K562 (cell line): Measurements from ENCODE around the gene CRACDL. TPM values are rescaled to one million over a fixed set of nuclear protein-coding genes. Genes with fewer than 3 reads are reported as not detected.

Experiments used
- ATAC-seq: fragments of 200-7000 bp; cut with Tn5 transposase; 3 replicates; pipeline ENCODE4 v1.9.1; 2020; ENCODE audit warnings: moderate library complexity
- BruUV-seq: library from RNA; stranded (reverse); fragments of 400-500 nt; replicated peaks from 2 replicates; lab custom pipeline; 2021; lab: Mats Ljungman, UMichigan
- CTCF ChIA-PET: fragments of 300-600 bp; formaldehyde crosslinking; extraction: SDS; loops from one replicate; lab custom pipeline; 2021; ENCODE audit warnings: low intra/inter-chr PET ratio; lab: Yijun Ruan, JAX
- POLR2A ChIA-PET: fragments of 300-600, 350-650 bp; sonication (Branson Sonifier 250); formaldehyde crosslinking; extraction: SDS; loops from one replicate; lab custom pipeline; 2021; ENCODE audit warnings: antibody characterized with exemption, inconsistent platforms; lab: Yijun Ruan, JAX
- DNase-seq, 4 experiments: peaks; one replicate each; pipeline versions ENCODE4 v3.0.0 to v3.0.0-alpha.2; 2011 to 2018; ENCODE audit warnings: low spot score in 3 of 4, mixed read lengths in 3 of 4; ENCODE audit errors: extremely low read depth in 1 of 4
- FAIRE-seq: peaks from 2 replicates; lab custom pipeline; 2011; peaks lifted over from hg19 to GRCh38; lab: Jason Lieb, UNC
- H2AFZ ChIP-seq: 2 replicates; pipeline ENCODE4 v1.6.0; 2011; ENCODE audit warnings: low read depth, low read length, control low read depth, inconsistent platforms
- H3K27ac ChIP-seq: fragments of 200-600 bp; 3 replicates; pipeline ENCODE4 v1.8.0; 2011; ENCODE audit warnings: low read depth, mild to moderate bottlenecking, control low read depth, inconsistent platforms, low read length, moderate library complexity, mixed read lengths; ENCODE audit errors: extremely low read depth
- H3K27me3 ChIP-seq, 2 experiments: fragments of 300-600 bp in 1 of 2; 2 replicates in 1 of 2; 3 replicates in 1 of 2; pipeline versions ENCODE4 v1.6.0 to v1.8.0; 2011; ENCODE audit warnings: inconsistent platforms in 2 of 2, low read length in 2 of 2, mild to moderate bottlenecking in 1 of 2, mixed read lengths in 1 of 2, moderate library complexity in 1 of 2; ENCODE audit not compliant: control insufficient read depth in 2 of 2, insufficient read depth in 2 of 2
- H3K36me3 ChIP-seq: fragments of 300-600 bp; 3 replicates; pipeline ENCODE4 v1.8.0; 2011; ENCODE audit warnings: mild to moderate bottlenecking, low read length, inconsistent platforms; ENCODE audit not compliant: control insufficient read depth, insufficient read depth
- H3K4me1 ChIP-seq, 2 experiments: fragments of 200-600 bp in 1 of 2; replicated peaks in 1 of 2; 2 replicates in 1 of 2; 3 replicates in 1 of 2; pipeline versions ENCODE4 v1.5.1 to v1.8.0; 2011; ENCODE audit warnings: inconsistent platforms in 2 of 2, low read length in 2 of 2, mild to moderate bottlenecking in 1 of 2, mixed read lengths in 1 of 2, moderate library complexity in 1 of 2; ENCODE audit not compliant: control insufficient read depth in 2 of 2, insufficient read depth in 2 of 2
- H3K4me2 ChIP-seq: 2 replicates; pipeline ENCODE4 v1.6.1; 2011; ENCODE audit warnings: low read length, control low read depth, inconsistent platforms, mixed read lengths; ENCODE audit not compliant: insufficient read depth
- H3K4me3 ChIP-seq: fragments of 200-600 bp; sonication (generic), shearing (Covaris generic); 2 replicates; pipeline ENCODE4 v1.5.1; 2016; ENCODE audit warnings: control low read depth, inconsistent platforms
- H3K79me2 ChIP-seq: fragments of 200-600 bp; 3 replicates; pipeline ENCODE4 v1.8.0; 2011; ENCODE audit warnings: low read length, inconsistent platforms; ENCODE audit not compliant: control insufficient read depth, insufficient read depth
- H3K9ac ChIP-seq, 2 experiments: 2 replicates each; pipeline versions ENCODE4 v1.6.0 to v1.6.1; 2011; ENCODE audit warnings: low read depth in 2 of 2, low read length in 2 of 2, control low read depth in 1 of 2, inconsistent platforms in 1 of 2, mild to moderate bottlenecking in 1 of 2, mixed read lengths in 1 of 2; ENCODE audit not compliant: insufficient read depth in 1 of 2
- H3K9me1 ChIP-seq: one replicate; pipeline ENCODE4 v1.6.0; 2011; ENCODE audit warnings: inconsistent platforms, mild to moderate bottlenecking, low read length, moderate library complexity; ENCODE audit not compliant: control insufficient read depth, insufficient read depth
- H3K9me3 ChIP-seq: replicated peaks from 2 replicates; pipeline ENCODE4 v1.5.1; 2011; ENCODE audit warnings: low read depth, low read length, inconsistent platforms; ENCODE audit not compliant: control insufficient read depth, insufficient read depth
- H4K20me1 ChIP-seq: replicated peaks from 2 replicates; pipeline ENCODE4 v1.6.1; 2011; ENCODE audit warnings: low read length, inconsistent platforms, mixed read lengths; ENCODE audit not compliant: control insufficient read depth, insufficient read depth
- ARNT ChIP-seq, 2 experiments: fragments of 450-650 bp; IDR thresholded peaks; 2 replicates each; pipeline ENCODE4 v1.6.1; 2016; ENCODE audit warnings: mild to moderate bottlenecking in 1 of 2
- BRCA1 ChIP-seq, 2 experiments: fragments of 450-650 bp in 1 of 2; sonication (generic) in 1 of 2; formaldehyde crosslinking in 1 of 2; IDR thresholded peaks; 2 replicates each; pipeline versions ENCODE4 v1.5.0 to v1.6.1; 2017 to 2020; ENCODE audit warnings: mild to moderate bottlenecking in 1 of 2, missing genetic modification reagents in 1 of 2
- CSDE1 ChIP-seq, 2 experiments: fragments of 450-650 bp; IDR thresholded peaks; 2 replicates each; pipeline ENCODE4 v1.6.1; 2016; ENCODE audit warnings: mild to moderate bottlenecking in 1 of 2
- E2F3 ChIP-seq: fragments of 250-450 bp; sonication (Bioruptor Pico); IDR thresholded peaks from 2 replicates; pipeline ENCODE4 v1.4.0; 2020; ENCODE audit warnings: mild to moderate bottlenecking
- GABPB1 ChIP-seq: sonication (generic); formaldehyde crosslinking; IDR thresholded peaks from 2 replicates; pipeline ENCODE4 v1.8.0; 2022; ENCODE audit warnings: mild to moderate bottlenecking, missing genetic modification reagents
- HNRNPL ChIP-seq: fragments of 200-400 bp; formaldehyde crosslinking; IDR thresholded peaks from 2 replicates; pipeline ENCODE4 v1.6.1; 2017; ENCODE audit warnings: low read depth, mild to moderate bottlenecking, low read length
- HSF4 ChIP-seq: fragments of 250-450 bp; sonication (Bioruptor Pico); IDR thresholded peaks from 2 replicates; pipeline ENCODE4 v2.1.2; 2022; ENCODE audit warnings: mild to moderate bottlenecking, moderate library complexity, borderline replicate concordance
- ZBTB43 ChIP-seq: sonication (generic); formaldehyde crosslinking; IDR thresholded peaks from 2 replicates; pipeline ENCODE4 v1.8.0; 2023; ENCODE audit warnings: mild to moderate bottlenecking, missing genetic modification reagents
- ZNF699 ChIP-seq: fragments of 250-450 bp; sonication (Bioruptor Pico); IDR thresholded peaks from 2 replicates; pipeline ENCODE4 v1.8.0; 2021; ENCODE audit warnings: mild to moderate bottlenecking, moderate library complexity; ENCODE audit not compliant: insufficient replicate concordance
- ZNF785 ChIP-seq: fragments of 250-450 bp; sonication (Bioruptor Pico); IDR thresholded peaks from 2 replicates; pipeline ENCODE4 v1.4.0; 2020; ENCODE audit warnings: mild to moderate bottlenecking
- WGBS: fragments of 100-300 bp; shearing (Covaris generic); methylation state at CpG from one replicate; pipeline ENCODE4 v1.1.6; 2016; ENCODE audit warnings: low coverage, mixed read lengths; ENCODE audit not compliant: insufficient coverage; ENCODE audit errors: missing lambda C conversion rate; 5-methylcytosine and 5-hydroxymethylcytosine counted together
- in situ Hi-C: fragments of 300-500 bp; cut with MboI; formaldehyde crosslinking; loops from 4 replicates; pipeline ENCODE4 v1.15.0; 2018; ENCODE audit warnings: inconsistent platforms, mixed read lengths
- intact Hi-C: fragments of 100-400 bp; cut with micrococcal nuclease; formaldehyde crosslinking; loops from 2 replicates; pipeline ENCODE4 v1.14.2; 2022
- polyA plus RNA-seq, 8 experiments: library from polyadenylated mRNA; depleted of rRNA in 4 of 8; stranded (reverse) in 5 of 8; unstranded in 3 of 8; fragments of >200 nt; fragmentation: Nextera tagmentation in 2 of 8; fragmentation: Illumina TruSeq in 1 of 8; extraction: Ambion mirVana in 2 of 8; extraction: Trizol in 1 of 8; gene quantifications; 2 replicates each; pipeline versions ENCODE4 v1.2.1 to v1.2.3, GENCODE V29; 2011 to 2014; ENCODE audit warnings: inconsistent platforms in 1 of 8, missing spikeins in 1 of 8
- total RNA-seq, 7 experiments: library from RNA; depleted of rRNA in 6 of 7; stranded (reverse); fragments of >200 nt in 6 of 7; fragmentation: Illumina TruSeq in 2 of 7; extraction: Trizol in 2 of 7; gene quantifications; 2 replicates each; pipeline versions ENCODE4 v1.2.1 to v1.2.3, GENCODE V29; 2011 to 2021; ENCODE audit warnings: low replicate concordance in 1 of 7
- TF ChIP-seq, protein P1 (sequence below): fragments of 250-450 bp; sonication (Bioruptor Pico); IDR thresholded peaks from 2 replicates; pipeline ENCODE4 v1.4.0; 2020
- TF ChIP-seq, protein P2 (sequence below): fragments of 250-450 bp; sonication (Bioruptor Pico); IDR thresholded peaks from 2 replicates; pipeline ENCODE4 v1.8.0; 2021; ENCODE audit warnings: borderline replicate concordance, mild to moderate bottlenecking, moderate library complexity; ENCODE audit not compliant: poor library complexity, severe bottlenecking

Gene CRACDL
- total and polyA plus RNA-seq, 9 of the 15 experiments (the other 6 are each of a cell fraction or from before 2014, with no cell fraction given): not detected

DNA sequence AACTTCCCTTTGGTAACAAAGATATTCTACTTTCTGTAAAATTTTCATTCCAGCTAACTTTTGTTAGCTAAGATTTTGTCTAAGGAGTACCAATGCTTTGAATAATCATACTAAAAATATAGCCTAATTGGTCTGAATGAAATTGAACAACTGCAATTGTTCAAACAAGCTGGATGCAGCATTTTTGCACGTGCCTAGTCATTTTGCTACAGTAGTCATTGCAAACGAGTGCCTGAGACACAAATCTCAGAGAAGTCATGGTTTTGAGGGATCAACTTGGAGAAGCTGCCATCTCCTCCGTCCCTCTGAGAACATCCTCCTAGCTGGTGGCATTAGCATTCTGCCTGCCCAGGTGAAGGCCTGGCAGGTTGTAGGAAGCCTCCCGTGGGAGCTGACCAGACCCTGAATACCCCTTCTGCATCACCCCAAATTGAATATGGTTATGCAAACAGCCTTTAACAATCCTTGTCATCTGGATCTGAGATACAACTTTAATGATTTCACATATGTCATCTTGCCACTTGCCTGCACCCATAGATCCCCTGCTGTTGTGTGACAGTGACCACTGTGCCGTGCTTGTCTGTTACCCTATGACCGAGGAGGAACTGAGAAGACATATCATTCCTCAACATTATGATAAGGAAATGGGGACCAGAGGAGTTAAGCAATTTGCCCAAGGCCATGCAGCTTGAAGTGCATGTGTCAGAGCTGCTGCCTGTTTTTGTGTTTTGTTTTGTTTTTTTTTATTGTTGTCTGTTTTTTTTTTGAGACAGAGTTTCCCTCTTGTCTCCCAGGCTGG is 176.0 kb downstream of the CRACDL start:
- Histone ChIP-seq H3K4me2 (no peak overlapping the region), H3K9me1 (no peaks in the 10 kb centered on the region), H3K27me3 (peaks cover 0 to 24% of the 10 kb centered on the region in 2 experiments; a peak in 3 of 5 replicates), H2AFZ (no peak overlapping the region), H3K4me3 (no peak overlapping the region), H3K36me3 (no peaks in the 10 kb centered on the region), H4K20me1 (no peaks in the 10 kb centered on the region; the same call in 1 of the 2 replicates), H3K9me3 (no peaks in the 10 kb centered on the region), H3K9ac (no peak overlapping the region), H3K4me1 (no peaks in the 10 kb centered on the region), H3K27ac (no peak overlapping the region), H3K79me2 (no peaks in the 10 kb centered on the region)
- in situ Hi-C loops (no loop called here), intact Hi-C loops (no loop called here)
- ChIA-PET CTCF (no interaction called here), POLR2A (no interaction called here)
- ATAC-seq: no peak
- no TSS peak for BruUV-seq
- no peak for FAIRE-seq
- no peak for DNase-seq
- 1% methylated on average over 6 of the region's 6 CpGs for WGBS
- no peak for TF ChIP-seq E2F3 (CRISPR knock-in tag)
- no peak for TF ChIP-seq CSDE1 (IDR thresholded peaks at IDR 0.05)
- TF ChIP-seq BRCA1 (IDR thresholded peaks at IDR 0.05): no peak
- TF ChIP-seq BRCA1 (CRISPR knock-in tag; IDR thresholded peaks at IDR 0.05): no peak
- TF ChIP-seq ARNT (IDR thresholded peaks at IDR 0.05): no peak
- no peak for TF ChIP-seq HSF4 (CRISPR knock-in tag)
- no peak for TF ChIP-seq ZBTB43 (CRISPR knock-in tag)
- TF ChIP-seq ZNF699 (CRISPR knock-in tag): no peak
- TF ChIP-seq, protein P1, sequence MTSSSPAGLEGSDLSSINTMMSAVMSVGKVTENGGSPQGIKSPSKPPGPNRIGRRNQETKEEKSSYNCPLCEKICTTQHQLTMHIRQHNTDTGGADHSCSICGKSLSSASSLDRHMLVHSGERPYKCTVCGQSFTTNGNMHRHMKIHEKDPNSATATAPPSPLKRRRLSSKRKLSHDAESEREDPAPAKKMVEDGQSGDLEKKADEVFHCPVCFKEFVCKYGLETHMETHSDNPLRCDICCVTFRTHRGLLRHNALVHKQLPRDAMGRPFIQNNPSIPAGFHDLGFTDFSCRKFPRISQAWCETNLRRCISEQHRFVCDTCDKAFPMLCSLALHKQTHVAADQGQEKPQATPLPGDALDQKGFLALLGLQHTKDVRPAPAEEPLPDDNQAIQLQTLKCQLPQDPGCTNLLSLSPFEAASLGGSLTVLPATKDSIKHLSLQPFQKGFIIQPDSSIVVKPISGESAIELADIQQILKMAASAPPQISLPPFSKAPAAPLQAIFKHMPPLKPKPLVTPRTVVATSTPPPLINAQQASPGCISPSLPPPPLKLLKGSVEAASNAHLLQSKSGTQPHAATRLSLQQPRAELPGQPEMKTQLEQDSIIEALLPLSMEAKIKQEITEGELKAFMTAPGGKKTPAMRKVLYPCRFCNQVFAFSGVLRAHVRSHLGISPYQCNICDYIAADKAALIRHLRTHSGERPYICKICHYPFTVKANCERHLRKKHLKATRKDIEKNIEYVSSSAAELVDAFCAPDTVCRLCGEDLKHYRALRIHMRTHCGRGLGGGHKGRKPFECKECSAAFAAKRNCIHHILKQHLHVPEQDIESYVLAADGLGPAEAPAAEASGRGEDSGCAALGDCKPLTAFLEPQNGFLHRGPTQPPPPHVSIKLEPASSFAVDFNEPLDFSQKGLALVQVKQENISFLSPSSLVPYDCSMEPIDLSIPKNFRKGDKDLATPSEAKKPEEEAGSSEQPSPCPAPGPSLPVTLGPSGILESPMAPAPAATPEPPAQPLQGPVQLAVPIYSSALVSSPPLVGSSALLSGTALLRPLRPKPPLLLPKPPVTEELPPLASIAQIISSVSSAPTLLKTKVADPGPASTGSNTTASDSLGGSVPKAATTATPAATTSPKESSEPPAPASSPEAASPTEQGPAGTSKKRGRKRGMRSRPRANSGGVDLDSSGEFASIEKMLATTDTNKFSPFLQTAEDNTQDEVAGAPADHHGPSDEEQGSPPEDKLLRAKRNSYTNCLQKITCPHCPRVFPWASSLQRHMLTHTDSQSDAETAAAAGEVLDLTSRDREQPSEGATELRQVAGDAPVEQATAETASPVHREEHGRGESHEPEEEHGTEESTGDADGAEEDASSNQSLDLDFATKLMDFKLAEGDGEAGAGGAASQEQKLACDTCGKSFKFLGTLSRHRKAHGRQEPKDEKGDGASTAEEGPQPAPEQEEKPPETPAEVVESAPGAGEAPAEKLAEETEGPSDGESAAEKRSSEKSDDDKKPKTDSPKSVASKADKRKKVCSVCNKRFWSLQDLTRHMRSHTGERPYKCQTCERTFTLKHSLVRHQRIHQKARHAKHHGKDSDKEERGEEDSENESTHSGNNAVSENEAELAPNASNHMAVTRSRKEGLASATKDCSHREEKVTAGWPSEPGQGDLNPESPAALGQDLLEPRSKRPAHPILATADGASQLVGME: no peak
- no peak for TF ChIP-seq HNRNPL
- TF ChIP-seq, protein P2, sequence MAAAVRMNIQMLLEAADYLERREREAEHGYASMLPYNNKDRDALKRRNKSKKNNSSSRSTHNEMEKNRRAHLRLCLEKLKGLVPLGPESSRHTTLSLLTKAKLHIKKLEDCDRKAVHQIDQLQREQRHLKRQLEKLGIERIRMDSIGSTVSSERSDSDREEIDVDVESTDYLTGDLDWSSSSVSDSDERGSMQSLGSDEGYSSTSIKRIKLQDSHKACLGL (CRISPR knock-in tag): no peak
- TF ChIP-seq ZNF785 (CRISPR knock-in tag): no peak
- TF ChIP-seq GABPB1 (CRISPR knock-in tag): no peak
